HG03521 (cell line): ENCODE measurements around the gene PCYT1A.
A peak's percentile ranks its signal among the peaks of the same experiment; 100 is the strongest.
"Not testable (repeated sequence)": the region's sequence is repeated elsewhere in the genome, so short reads cannot be mapped to it uniquely, and the experiment has no call there.

ENCODE experiments used
- ATAC-seq: cut with Tn5 transposase; IDR thresholded peaks from one replicate; pipeline ENCODE4 v1.9.1; 2021; ENCODE audit warnings: mild to moderate bottlenecking, moderate library complexity; ENCODE audit not compliant: unreplicated experiment

PCYT1A gene

GRCh38 chr3:196216681-196217211, 70.8 kb downstream of the PCYT1A start:
- no peak for ATAC-seq

- ATAC-seq, result no peak
Observed at GRCh38 chr3:196216089-196216564, 71.4 kb downstream of the PCYT1A start, which contains the start of gene SLC51A. Gene SLC51A (plus strand): TSS chr3:196216534. CDS start chr3:196216713, 179 bp downstream.

GRCh38 chr3:196215493-196216020, 72.0 kb downstream of the PCYT1A start:
- ATAC-seq, result no peak

GRCh38 chr3:196214783-196215441, 72.6 kb downstream of the PCYT1A start:
- ATAC-seq, result no peak

GRCh38 chr3:196210673-196211556, 76.6 kb downstream of the PCYT1A start, which contains the start of gene ZDHHC19:
Gene ZDHHC19 (minus strand): TSS chr3:196211400. CDS start chr3:196211315, 85 bp downstream.
- no peak for ATAC-seq

- not testable (repeated sequence) for ATAC-seq
Observed at GRCh38 chr3:196209944-196210672, 77.4 kb downstream of the PCYT1A start.

- no peak for ATAC-seq
Observed at GRCh38 chr3:196208942-196209695, 78.4 kb downstream of the PCYT1A start.

- ATAC-seq, result no peak
Observed at GRCh38 chr3:196207833-196208607, 79.5 kb downstream of the PCYT1A start.

- ATAC-seq, result no peak
Observed at GRCh38 chr3:196207159-196207832, 80.2 kb downstream of the PCYT1A start.

GRCh38 chr3:196205442-196206205, 81.9 kb downstream of the PCYT1A start:
- not testable (repeated sequence) for ATAC-seq

- ATAC-seq, result no peak
Observed at GRCh38 chr3:196203846-196204245, 83.7 kb downstream of the PCYT1A start.

GRCh38 chr3:196202516-196202970, 85.0 kb downstream of the PCYT1A start:
- peak; percentile 43 for ATAC-seq

GRCh38 chr3:196198771-196199753, 88.5 kb downstream of the PCYT1A start:
- no peak for ATAC-seq

- ATAC-seq, result no peak
Observed at GRCh38 chr3:196198081-196198675, 89.3 kb downstream of the PCYT1A start.

- ATAC-seq, result no peak
Observed at GRCh38 chr3:196197524-196197923, 90.0 kb downstream of the PCYT1A start.

- no peak for ATAC-seq
Observed at GRCh38 chr3:196195664-196196265, 91.8 kb downstream of the PCYT1A start.
